Kidney epithelial cell (primary cell): ENCODE results near the gene CXCL12. TPM values are rescaled to one million over a fixed set of nuclear protein-coding genes. Genes with fewer than 3 reads are reported as not detected.

ENCODE experiments used
- DNase-seq: peaks from one replicate; pipeline ENCODE4 v3.0.0-alpha.2; 2010; ENCODE audit warnings: low read depth
- H3K27me3 ChIP-seq: 2 replicates; pipeline ENCODE4 v1.6.0; 2011; ENCODE audit warnings: low read length; ENCODE audit not compliant: control insufficient read depth, insufficient read depth
- H3K36me3 ChIP-seq: 2 replicates; pipeline ENCODE4 v1.5.1; 2011; ENCODE audit warnings: low read length; ENCODE audit not compliant: control insufficient read depth, insufficient read depth
- H3K4me3 ChIP-seq: 2 replicates; pipeline ENCODE4 v1.5.1; 2011; ENCODE audit warnings: low read depth, mild to moderate bottlenecking, control low read depth, low read length
- CTCF ChIP-seq: IDR thresholded peaks from 2 replicates; pipeline ENCODE4 v1.5.1; 2011; ENCODE audit warnings: mild to moderate bottlenecking, moderate library complexity, low read length, control low read depth, inconsistent platforms; ENCODE audit not compliant: insufficient read depth, poor library complexity, severe bottlenecking
- total RNA-seq: library from RNA; depleted of rRNA; stranded (reverse); fragments of >200 nt; gene quantifications from 2 replicates; pipeline ENCODE4 v1.2.3, GENCODE V29; 2015

Gene CXCL12
- total RNA-seq, 1 donor from 2014 or later = 13.5 TPM

DNA sequence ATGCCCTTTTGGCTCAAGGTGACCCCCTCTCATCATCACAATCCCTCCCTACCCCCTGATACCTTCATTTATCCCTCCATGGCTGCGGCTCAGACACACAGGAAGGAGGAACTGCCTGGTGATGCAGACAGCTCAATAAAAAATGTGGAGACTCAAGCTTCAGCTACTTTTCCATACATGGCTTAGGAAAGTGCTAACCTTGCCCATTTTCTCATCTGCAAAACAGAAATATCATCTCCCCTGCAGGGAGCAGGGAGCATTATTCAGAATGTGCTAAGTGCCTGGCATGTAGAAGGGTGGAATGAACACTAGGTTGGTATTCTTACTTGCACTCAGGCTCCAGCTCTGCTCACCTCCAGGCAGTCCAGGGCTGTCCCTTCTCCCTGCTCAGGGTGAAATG, 23.8 kb downstream of the CXCL12 start:
- Histone ChIP-seq H3K36me3 (no peaks in the 10 kb centered on the region), H3K4me3 (no peak overlapping the region), H3K27me3 (peaks cover 3% of the 10 kb centered on the region)
- no peak for TF ChIP-seq CTCF
- no peak for DNase-seq

GRCh38 chr10:44358080-44358771, 26.7 kb downstream of the CXCL12 start:
- H3K36me3 ChIP-seq = no peaks in the 10 kb centered on the region
- no peak overlapping the region for H3K4me3 ChIP-seq
- TF ChIP-seq CTCF = no peak
- DNase-seq = no peak
- H3K27me3 ChIP-seq = peaks cover 3% of the 10 kb centered on the region

- H3K27me3 ChIP-seq = peaks cover 3% of the 10 kb centered on the region
- no peak for DNase-seq
- TF ChIP-seq CTCF = no peak
- no peak overlapping the region for H3K4me3 ChIP-seq
- H3K36me3 ChIP-seq = no peaks in the 10 kb centered on the region
Observed at GRCh38 chr10:44357023-44357540, 27.8 kb downstream of the CXCL12 start.

- Histone ChIP-seq H3K4me3 (no peak overlapping the region), H3K27me3 (peaks cover 3% of the 10 kb centered on the region), H3K36me3 (no peaks in the 10 kb centered on the region)
- no peak for DNase-seq
- TF ChIP-seq CTCF = no peak
Observed at GRCh38 chr10:44356139-44357022, 28.5 kb downstream of the CXCL12 start.

DNA sequence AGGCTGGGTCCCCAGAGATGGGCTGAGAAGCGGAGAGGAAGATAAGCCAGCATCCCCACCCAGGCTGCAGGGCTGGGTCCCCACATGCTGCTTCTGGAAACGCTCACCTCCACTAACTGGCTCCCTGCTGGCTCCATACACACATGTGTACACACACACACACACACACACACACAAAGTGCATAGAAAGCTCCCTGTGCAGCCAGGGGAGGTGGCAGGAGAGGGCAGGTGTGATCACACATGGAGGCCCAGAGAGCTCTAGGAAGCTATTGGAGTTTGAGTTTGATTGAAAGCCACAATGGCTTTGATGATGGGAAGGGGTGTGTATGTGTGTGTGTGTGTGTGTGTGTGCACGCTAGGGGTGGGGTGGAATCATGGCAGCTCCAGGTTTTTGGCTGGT, 29.3 kb downstream of the CXCL12 start:
- TF ChIP-seq CTCF = no peak
- H3K27me3 ChIP-seq = no peaks in the 10 kb centered on the region

More for the DNA sequence above, 29.3 kb downstream of the CXCL12 start:
- Histone ChIP-seq H3K4me3 (no peak overlapping the region), H3K36me3 (no peaks in the 10 kb centered on the region)
- DNase-seq = no peak
